SIG-M5 treated with dmso at 0.1 percent for 504 hours (cell line): ENCODE results near the gene MPV17.
"Not testable (repeated sequence)": the region's sequence is repeated elsewhere in the genome, so short reads cannot be mapped to it uniquely, and the experiment has no call there.

Experiments used
- DNase-seq: peaks from one replicate; lab custom pipeline; 2025; ENCODE audit not compliant: unreplicated experiment; lab: John Stamatoyannopoulos, UW

MPV17 gene

GRCh38 chr2:27323596-27324285 is 844 bp upstream of the MPV17 start:
- peak; percentile 26 for DNase-seq

GRCh38 chr2:27322301-27322765 is 564 bp downstream of the MPV17 start:
- peak; percentile 68 for DNase-seq

- DNase-seq, result peak; percentile 74
These were observed 1.8 kb downstream of the MPV17 start for GRCh38 chr2:27320958-27321543.

GRCh38 chr2:27319839-27320238 is 3.1 kb downstream of the MPV17 start:
- DNase-seq, result not testable (repeated sequence)

GRCh38 chr2:27316655-27317412 is 6.1 kb downstream of the MPV17 start:
- no peak for DNase-seq

GRCh38 chr2:27315122-27315521 is 7.8 kb downstream of the MPV17 start:
- no peak for DNase-seq

- no peak for DNase-seq
These were observed 8.2 kb downstream of the MPV17 start for GRCh38 chr2:27314709-27315108.

- DNase-seq, result no peak
These were observed 8.8 kb downstream of the MPV17 start for GRCh38 chr2:27313882-27314645.

GRCh38 chr2:27312152-27312551 is 10.7 kb downstream of the MPV17 start:
- DNase-seq, result no peak

GRCh38 chr2:27309651-27310050 is 13.2 kb downstream of the MPV17 start:
- no peak for DNase-seq

GRCh38 chr2:27308359-27308881 is 14.5 kb downstream of the MPV17 start, which contains the start of gene UCN:
TSS of gene UCN (minus strand) at chr2:27308445. CDS start at chr2:27307895, 550 bp downstream.
- no peak for DNase-seq

- DNase-seq, result no peak
These were observed 15.1 kb downstream of the MPV17 start for GRCh38 chr2:27307545-27308358.

GRCh38 chr2:27307287-27307544 is 15.7 kb downstream of the MPV17 start:
- no peak for DNase-seq

GRCh38 chr2:27306573-27307286 is 16.2 kb downstream of the MPV17 start:
- DNase-seq, result no peak

GRCh38 chr2:27306136-27306535 is 16.8 kb downstream of the MPV17 start:
- DNase-seq, result no peak

GRCh38 chr2:27305516-27305915 is 17.4 kb downstream of the MPV17 start:
- no peak for DNase-seq

- no peak for DNase-seq
These were observed 18.2 kb downstream of the MPV17 start for GRCh38 chr2:27304488-27305240.

- DNase-seq, result peak; percentile 83
These were observed 19.5 kb downstream of the MPV17 start for GRCh38 chr2:27303093-27304025.
